ENCODE measurements around the gene FNIP1. TPM values are rescaled to one million over a fixed set of nuclear protein-coding genes. Genes with fewer than 3 reads are reported as not detected.

The FNIP1 gene
- total and polyA plus RNA-seq, 2 donors (not counting 1 experiment from before 2014, with no cell fraction given), result 10.3 to 52.8 TPM

DNA sequence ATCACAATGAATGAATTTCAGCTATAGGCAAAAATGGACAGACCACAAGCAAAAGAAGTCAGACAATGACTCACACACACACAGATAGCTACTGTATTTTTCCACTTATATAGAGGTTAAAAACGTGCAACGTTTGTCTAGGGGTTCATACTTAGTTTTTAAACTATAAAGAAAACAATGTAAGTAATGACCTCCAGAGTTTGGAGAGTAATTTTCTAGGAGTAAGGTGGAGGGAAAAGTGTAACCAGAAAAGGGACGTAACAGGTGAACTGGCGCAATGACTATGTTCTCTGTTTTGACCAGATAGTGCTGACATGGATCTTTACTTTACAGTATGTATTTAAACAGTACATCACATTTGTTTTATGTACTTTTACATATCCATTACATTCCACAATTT lies 51.1 kb downstream of the FNIP1 start:
- WGBS (ENCODE audit: insufficient coverage), result no CpG with 5 or more reads among the region's 4 CpGs
- DNase-seq (no peak), ATAC-seq (ENCODE audit: low read depth) (no peak)
- Histone ChIP-seq H4K20me1 (ENCODE audit: control insufficient read depth, insufficient read depth, low read length, poor library complexity, severe bottlenecking) (peaks cover 4% of the 10 kb centered on the region), H3K79me2 (ENCODE audit: control insufficient read depth, insufficient read depth, low read length) (peaks cover 29% of the 10 kb centered on the region), H3K27me3 (replicated peaks in 1 of 4; ENCODE audit: control extremely low read depth in 1 of 4, control insufficient read depth in 3 of 4, insufficient read depth in 4 of 4, low read length in 3 of 4) (no peaks in the 10 kb centered on the region), H3K4me2 (replicated peaks; ENCODE audit: low read depth, low read length, poor library complexity, severe bottlenecking) (no peak overlapping the region), H3K4me3 (ENCODE audit: control extremely low read depth in 1 of 5, extremely low read depth in 1 of 5, insufficient read depth in 1 of 5, low read depth in 2 of 5, low read length in 4 of 5) (no peak overlapping the region), H3K9me3 (ENCODE audit: control extremely low read depth in 1 of 3, control insufficient read depth in 2 of 3, insufficient read depth in 1 of 3, low read length in 2 of 3) (no peaks in the 10 kb centered on the region), H3K4me1 (ENCODE audit: control insufficient read depth in 2 of 2, insufficient read depth in 2 of 2, low read length in 2 of 2) (peaks cover 12 to 14% of the 10 kb centered on the region in 2 donors), H3K9ac (ENCODE audit: low read length) (no peak overlapping the region), H3K36me3 (replicated peaks in 1 of 2; ENCODE audit: control extremely low read depth in 1 of 2, control insufficient read depth in 1 of 2, extremely low read depth in 1 of 2, insufficient read depth in 2 of 2, low read length in 1 of 2) (peaks cover 0 to 13% of the 10 kb centered on the region in 2 experiments), H3K27ac (ENCODE audit: low read length in 2 of 2) (no peak overlapping the region), H2AFZ (ENCODE audit: insufficient read depth, low read depth, low read length, poor library complexity, severe bottlenecking) (no peak overlapping the region)
- Mint-ChIP-seq H3K4me3 (no peak overlapping the region), H3K4me1 (peaks cover 28% of the 10 kb centered on the region), H3K27me3 (no peaks in the 10 kb centered on the region), H3K27ac (no peak overlapping the region), H3K9me3 (ENCODE audit: insufficient read depth) (no peaks in the 10 kb centered on the region)
- ChIA-PET POLR2A (no interaction called here), CTCF (no interaction called here)
- intact Hi-C loops (cut with micrococcal nuclease), result loop anchor here (10.0 kb wide), 1 partner anchor 49 kb away; the partner anchor contains the start of gene FNIP1
- TF ChIP-seq, protein P1, sequence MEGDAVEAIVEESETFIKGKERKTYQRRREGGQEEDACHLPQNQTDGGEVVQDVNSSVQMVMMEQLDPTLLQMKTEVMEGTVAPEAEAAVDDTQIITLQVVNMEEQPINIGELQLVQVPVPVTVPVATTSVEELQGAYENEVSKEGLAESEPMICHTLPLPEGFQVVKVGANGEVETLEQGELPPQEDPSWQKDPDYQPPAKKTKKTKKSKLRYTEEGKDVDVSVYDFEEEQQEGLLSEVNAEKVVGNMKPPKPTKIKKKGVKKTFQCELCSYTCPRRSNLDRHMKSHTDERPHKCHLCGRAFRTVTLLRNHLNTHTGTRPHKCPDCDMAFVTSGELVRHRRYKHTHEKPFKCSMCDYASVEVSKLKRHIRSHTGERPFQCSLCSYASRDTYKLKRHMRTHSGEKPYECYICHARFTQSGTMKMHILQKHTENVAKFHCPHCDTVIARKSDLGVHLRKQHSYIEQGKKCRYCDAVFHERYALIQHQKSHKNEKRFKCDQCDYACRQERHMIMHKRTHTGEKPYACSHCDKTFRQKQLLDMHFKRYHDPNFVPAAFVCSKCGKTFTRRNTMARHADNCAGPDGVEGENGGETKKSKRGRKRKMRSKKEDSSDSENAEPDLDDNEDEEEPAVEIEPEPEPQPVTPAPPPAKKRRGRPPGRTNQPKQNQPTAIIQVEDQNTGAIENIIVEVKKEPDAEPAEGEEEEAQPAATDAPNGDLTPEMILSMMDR (IDR thresholded peaks at IDR 0.05), result no peak
- no peak for TF ChIP-seq EZH2 (IDR thresholded peaks at IDR 0.05; ENCODE audit: borderline replicate concordance, insufficient read depth, low read depth, low read length, poor library complexity, severe bottlenecking)

DNA sequence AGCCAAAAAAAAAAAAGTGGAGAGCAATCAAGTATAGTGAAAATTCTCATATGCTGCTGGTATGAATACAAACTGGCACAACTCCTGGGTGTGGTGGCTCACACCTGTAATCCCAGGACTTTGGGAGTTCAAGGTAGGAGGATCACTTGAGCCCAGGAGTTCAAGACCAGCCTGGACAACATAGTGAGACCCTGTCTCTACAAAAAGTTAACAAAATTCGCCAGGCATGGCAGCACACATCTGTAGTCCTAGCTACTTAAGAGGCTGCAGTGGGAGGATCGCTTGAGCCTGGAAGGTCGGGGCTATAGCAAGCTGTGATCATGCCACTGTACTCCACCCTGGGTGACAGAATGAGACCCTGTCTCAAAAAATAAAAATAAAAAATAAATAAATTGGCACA lies 51.7 kb downstream of the FNIP1 start:
- H2AFZ ChIP-seq (ENCODE audit: insufficient read depth, low read depth, low read length, poor library complexity, severe bottlenecking), result no peak overlapping the region
- H3K4me1 Mint-ChIP-seq, result peaks cover 27% of the 10 kb centered on the region
- no peak overlapping the region for H3K4me2 ChIP-seq (replicated peaks; ENCODE audit: low read depth, low read length, poor library complexity, severe bottlenecking)
- ChIA-PET CTCF (no interaction called here), POLR2A (no interaction called here)
- no peaks in the 10 kb centered on the region for H3K9me3 Mint-ChIP-seq (ENCODE audit: insufficient read depth)
- TF ChIP-seq, protein P1 (IDR thresholded peaks at IDR 0.05), result no peak
- TF ChIP-seq EZH2 (IDR thresholded peaks at IDR 0.05; ENCODE audit: borderline replicate concordance, insufficient read depth, low read depth, low read length, poor library complexity, severe bottlenecking), result no peak
- DNase-seq, result no peak
- no peak overlapping the region for H3K27ac ChIP-seq (ENCODE audit: low read length in 2 of 2)
- H3K27me3 ChIP-seq (replicated peaks in 1 of 4; ENCODE audit: control extremely low read depth in 1 of 4, control insufficient read depth in 3 of 4, insufficient read depth in 4 of 4, low read length in 3 of 4), result no peaks in the 10 kb centered on the region
- peaks cover 4% of the 10 kb centered on the region for H4K20me1 ChIP-seq (ENCODE audit: control insufficient read depth, insufficient read depth, low read length, poor library complexity, severe bottlenecking)
- no peak overlapping the region for H3K4me3 ChIP-seq (ENCODE audit: control extremely low read depth in 1 of 5, extremely low read depth in 1 of 5, insufficient read depth in 1 of 5, low read depth in 2 of 5, low read length in 4 of 5)
- H3K9me3 ChIP-seq (ENCODE audit: control extremely low read depth in 1 of 3, control insufficient read depth in 2 of 3, insufficient read depth in 1 of 3, low read length in 2 of 3), result no peaks in the 10 kb centered on the region
- 100% methylated on average over 2 of the region's 3 CpGs for WGBS (ENCODE audit: insufficient coverage)
- ATAC-seq (ENCODE audit: low read depth), result no peak
- H3K36me3 ChIP-seq (replicated peaks in 1 of 2; ENCODE audit: control extremely low read depth in 1 of 2, control insufficient read depth in 1 of 2, extremely low read depth in 1 of 2, insufficient read depth in 2 of 2, low read length in 1 of 2), result peaks cover 0 to 13% of the 10 kb centered on the region in 2 experiments
- no peak overlapping the region for H3K27ac Mint-ChIP-seq
- H3K27me3 Mint-ChIP-seq, result no peaks in the 10 kb centered on the region
- intact Hi-C loops (cut with micrococcal nuclease), result loop anchor here (10.0 kb wide), 1 partner anchor 50 kb away; the partner anchor contains the start of gene FNIP1
- H3K4me3 Mint-ChIP-seq, result no peak overlapping the region
- H3K9ac ChIP-seq (ENCODE audit: low read length), result no peak overlapping the region
- peaks cover 23% of the 10 kb centered on the region for H3K79me2 ChIP-seq (ENCODE audit: control insufficient read depth, insufficient read depth, low read length)
- H3K4me1 ChIP-seq (ENCODE audit: control insufficient read depth in 2 of 2, insufficient read depth in 2 of 2, low read length in 2 of 2), result peaks cover 12 to 14% of the 10 kb centered on the region in 2 donors
